HUES64 (cell line): ENCODE data around the gene PKP3.
"Not testable (repeated sequence)": the region's sequence is repeated elsewhere in the genome, so short reads cannot be mapped to it uniquely, and the experiment has no call there.

Source experiments
- H3K27ac ChIP-seq: 2 replicates; pipeline ENCODE4 v1.7.0; 2013; ENCODE audit warnings: low read depth, low read length, inconsistent platforms
- H3K27me3 ChIP-seq: 2 replicates; pipeline ENCODE4 v1.6.1; 2013; ENCODE audit warnings: mild to moderate bottlenecking, low read length; ENCODE audit not compliant: insufficient read depth
- H3K36me3 ChIP-seq: 2 replicates; pipeline ENCODE4 v1.6.1; 2013; ENCODE audit warnings: mild to moderate bottlenecking, low read length; ENCODE audit not compliant: insufficient read depth
- H3K4me1 ChIP-seq: 2 replicates; pipeline ENCODE4 v1.6.1; 2013; ENCODE audit warnings: mild to moderate bottlenecking, low read length, moderate library complexity; ENCODE audit not compliant: insufficient read depth
- H3K4me3 ChIP-seq: 2 replicates; pipeline ENCODE4 v1.5.1; 2013; ENCODE audit warnings: mild to moderate bottlenecking, low read length, moderate library complexity
- H3K9ac ChIP-seq: 2 replicates; pipeline ENCODE4 v1.6.1; 2013; ENCODE audit warnings: mild to moderate bottlenecking, low read depth, low read length
- H3K9me3 ChIP-seq: 2 replicates; pipeline ENCODE4 v1.6.1; 2013; ENCODE audit warnings: low read depth, low read length; ENCODE audit not compliant: insufficient read depth
- WGBS: fragments of 150-250, 120-280 bp; methylation state at CpG from one replicate; pipeline ENCODE4 v1.1.7; 2013; ENCODE audit warnings: missing lambda C conversion rate; 5-methylcytosine and 5-hydroxymethylcytosine counted together

Gene PKP3

GRCh38 chr11:392102-392777, 1.8 kb upstream of the PKP3 start:
- WGBS: 92% methylated on average over 36 of the region's 36 CpGs
- H3K9me3 ChIP-seq: no peaks in the 10 kb centered on the region
- H3K36me3 ChIP-seq: no peaks in the 10 kb centered on the region
- H3K9ac ChIP-seq: no peak overlapping the region
- H3K4me3 ChIP-seq: no peak overlapping the region
- H3K27ac ChIP-seq: no peak overlapping the region
- H3K4me1 ChIP-seq: 0 out of 2 replicates have a peak, but pooled peaks cover 9% of the 10 kb centered on the region
- no peaks in the 10 kb centered on the region for H3K27me3 ChIP-seq

- Histone ChIP-seq H3K9ac (no peak overlapping the region), H3K9me3 (no peaks in the 10 kb centered on the region), H3K4me3 (no peak overlapping the region), H3K27me3 (no peaks in the 10 kb centered on the region), H3K27ac (no peak overlapping the region), H3K4me1 (0 out of 2 replicates have a peak, but pooled peaks cover 9% of the 10 kb centered on the region), H3K36me3 (no peaks in the 10 kb centered on the region)
- WGBS: 81% methylated on average over 17 of the region's 17 CpGs
Measured at GRCh38 chr11:393219-394033, 583 bp upstream of the PKP3 start.

GRCh38 chr11:394858-395655, 1.0 kb downstream of the PKP3 start:
- 90% methylated on average over 25 of the region's 25 CpGs for WGBS
- no peak overlapping the region for H3K9ac ChIP-seq
- H3K4me1 ChIP-seq: 0 out of 2 replicates have a peak, but pooled peaks cover 9% of the 10 kb centered on the region
- H3K9me3 ChIP-seq: no peaks in the 10 kb centered on the region
- no peak overlapping the region for H3K27ac ChIP-seq
- H3K4me3 ChIP-seq: peak overlapping the region; percentile 37; the same call in 1 of the 2 replicates
- no peaks in the 10 kb centered on the region for H3K36me3 ChIP-seq
- no peaks in the 10 kb centered on the region for H3K27me3 ChIP-seq

GRCh38 chr11:395866-396265, 1.9 kb downstream of the PKP3 start:
- H3K27me3 ChIP-seq: no peaks in the 10 kb centered on the region
- no peak overlapping the region for H3K4me3 ChIP-seq
- H3K9me3 ChIP-seq: no peaks in the 10 kb centered on the region
- H3K9ac ChIP-seq: no peak overlapping the region
- no peaks in the 10 kb centered on the region for H3K36me3 ChIP-seq
- WGBS: 90% methylated on average over 11 of the region's 11 CpGs
- no peak overlapping the region for H3K27ac ChIP-seq
- 0 out of 2 replicates have a peak, but pooled peaks cover 9% of the 10 kb centered on the region for H3K4me1 ChIP-seq

- 74% methylated on average over 23 of the region's 23 CpGs for WGBS
- Histone ChIP-seq H3K9me3 (no peaks in the 10 kb centered on the region), H3K4me1 (0 out of 2 replicates have a peak, but pooled peaks cover 9% of the 10 kb centered on the region), H3K27me3 (no peaks in the 10 kb centered on the region), H3K36me3 (no peaks in the 10 kb centered on the region), H3K4me3 (no peak overlapping the region), H3K27ac (no peak overlapping the region), H3K9ac (no peak overlapping the region; the same call in 1 of the 2 replicates)
Measured at GRCh38 chr11:396511-396947, 2.5 kb downstream of the PKP3 start.

- Histone ChIP-seq H3K4me3 (peak overlapping the region; percentile 16; the same call in 1 of the 2 replicates), H3K27me3 (no peaks in the 10 kb centered on the region), H3K9ac (no peak overlapping the region; the same call in 1 of the 2 replicates), H3K36me3 (no peaks in the 10 kb centered on the region), H3K4me1 (0 out of 2 replicates have a peak, but pooled peaks cover 9% of the 10 kb centered on the region), H3K27ac (no peak overlapping the region), H3K9me3 (no peaks in the 10 kb centered on the region)
- WGBS: 71% methylated on average over 43 of the region's 43 CpGs
Measured at GRCh38 chr11:396948-397548, 3.0 kb downstream of the PKP3 start.

- Histone ChIP-seq H3K36me3 (no peaks in the 10 kb centered on the region), H3K4me1 (0 out of 2 replicates have a peak, but pooled peaks cover 3% of the 10 kb centered on the region), H3K27me3 (no peaks in the 10 kb centered on the region), H3K4me3 (no peak overlapping the region), H3K27ac (no peak overlapping the region), H3K9ac (no peak overlapping the region), H3K9me3 (no peaks in the 10 kb centered on the region)
- WGBS: 93% methylated on average over 20 of the region's 20 CpGs
Measured at GRCh38 chr11:398826-399225, 4.8 kb downstream of the PKP3 start.

- no peaks in the 10 kb centered on the region for H3K36me3 ChIP-seq
- no peaks in the 10 kb centered on the region for H3K27me3 ChIP-seq
- no peak overlapping the region for H3K27ac ChIP-seq
- no peak overlapping the region for H3K9ac ChIP-seq
- no peaks in the 10 kb centered on the region for H3K9me3 ChIP-seq
- H3K4me3 ChIP-seq: no peak overlapping the region
- no peaks in the 10 kb centered on the region for H3K4me1 ChIP-seq
- WGBS: 89% methylated on average over 21 of the region's 21 CpGs
Measured at GRCh38 chr11:399731-400211, 5.8 kb downstream of the PKP3 start.

- Histone ChIP-seq H3K9me3 (no peaks in the 10 kb centered on the region), H3K4me1 (no peaks in the 10 kb centered on the region), H3K27me3 (no peaks in the 10 kb centered on the region), H3K36me3 (no peaks in the 10 kb centered on the region), H3K27ac (no peak overlapping the region), H3K4me3 (no peak overlapping the region), H3K9ac (no peak overlapping the region)
- WGBS: 95% methylated on average over 50 of the region's 50 CpGs
Measured at GRCh38 chr11:400241-400689, 6.3 kb downstream of the PKP3 start.

GRCh38 chr11:401196-401595, 7.2 kb downstream of the PKP3 start:
- H3K4me3 ChIP-seq, H3K4me1 ChIP-seq, H3K9ac ChIP-seq, H3K9me3 ChIP-seq, H3K27me3 ChIP-seq, H3K36me3 ChIP-seq, H3K27ac ChIP-seq: not testable (repeated sequence)
- WGBS: over 99% methylated on average over 21 of the region's 52 CpGs
